ENCODE data around the gene APLP2.

GRCh38 chr11:130150790-130151189 is 81.1 kb downstream of the APLP2 start:
- TF ChIP-seq CTCF (IDR thresholded peaks at IDR 0.05) (no peak), POLR2A (IDR thresholded peaks at IDR 0.05) (no peak), EP300 (IDR thresholded peaks at IDR 0.05) (no peak)
